ENCODE measurements around the gene GPC6. TPM values are rescaled to one million over a fixed set of nuclear protein-coding genes. Genes with fewer than 3 reads are reported as not detected.

Gene GPC6
- total RNA-seq, 4 donors from 2014 or later, result 6.7 to 67.2 (median 11.1) TPM

GRCh38 chr13:93496985-93497673 lies 270.5 kb downstream of the GPC6 start:
- Histone ChIP-seq H3K27me3 (no peaks in the 10 kb centered on the region), H3K4me1 (no peaks in the 10 kb centered on the region), H3K9me3 (no peaks in the 10 kb centered on the region), H3K27ac (no peak overlapping the region), H3K36me3 (no peaks in the 10 kb centered on the region), H3K4me3 (no peak overlapping the region)
- intact Hi-C loops (cut with DNase I; ENCODE audit: low total_unique reads), result no loop called here
- no peak for DNase-seq
- TF ChIP-seq POLR2A (IDR thresholded peaks at IDR 0.05) (no peak), CTCF (IDR thresholded peaks at IDR 0.05) (no peak)

- no peak for TF ChIP-seq POLR2A (IDR thresholded peaks at IDR 0.05)
- no peak for TF ChIP-seq CTCF (IDR thresholded peaks at IDR 0.05)
- no peak for DNase-seq
These were observed 273.4 kb downstream of the GPC6 start for GRCh38 chr13:93499991-93500390.

GRCh38 chr13:93502071-93502470 lies 275.5 kb downstream of the GPC6 start:
- no peaks in the 10 kb centered on the region for H3K4me1 ChIP-seq
- H3K9me3 ChIP-seq, result no peaks in the 10 kb centered on the region
- no peak overlapping the region for H3K27ac ChIP-seq
- DNase-seq, result no peak
- no peak for TF ChIP-seq CTCF (IDR thresholded peaks at IDR 0.05)
- no peak for TF ChIP-seq POLR2A (IDR thresholded peaks at IDR 0.05)
- intact Hi-C loops (cut with DNase I; ENCODE audit: low total_unique reads), result no loop called here
- no peak overlapping the region for H3K4me3 ChIP-seq
- no peaks in the 10 kb centered on the region for H3K27me3 ChIP-seq
- no peaks in the 10 kb centered on the region for H3K36me3 ChIP-seq

More at GRCh38 chr13:93499991-93500390, 273.4 kb downstream of the GPC6 start:
- intact Hi-C loops (cut with DNase I; ENCODE audit: low total_unique reads), result no loop called here
- H3K4me3 ChIP-seq, result no peak overlapping the region
- H3K27ac ChIP-seq, result no peak overlapping the region
- H3K27me3 ChIP-seq, result no peaks in the 10 kb centered on the region
- no peaks in the 10 kb centered on the region for H3K4me1 ChIP-seq
- no peaks in the 10 kb centered on the region for H3K36me3 ChIP-seq
- H3K9me3 ChIP-seq, result no peaks in the 10 kb centered on the region

- TF ChIP-seq CTCF (IDR thresholded peaks at IDR 0.05), result no peak
- no peak for TF ChIP-seq POLR2A (IDR thresholded peaks at IDR 0.05)
- no peaks in the 10 kb centered on the region for H3K4me1 ChIP-seq
- DNase-seq, result no peak
- H3K27me3 ChIP-seq, result no peaks in the 10 kb centered on the region
- H3K9me3 ChIP-seq, result no peaks in the 10 kb centered on the region
- no peaks in the 10 kb centered on the region for H3K36me3 ChIP-seq
- no peak overlapping the region for H3K4me3 ChIP-seq
- no peak overlapping the region for H3K27ac ChIP-seq
- intact Hi-C loops (cut with DNase I; ENCODE audit: low total_unique reads), result no loop called here
These were observed 276.5 kb downstream of the GPC6 start for GRCh38 chr13:93502987-93503615.

Data from uterus (tissue), 4 donors.